Measurements from ENCODE around the gene GPC6.

The GPC6 gene

GRCh38 chr13:94362411-94362909 is 1135.9 kb downstream of the GPC6 start:
- DNase-seq (ENCODE audit: low spot score), result peak; percentile 75

DNA sequence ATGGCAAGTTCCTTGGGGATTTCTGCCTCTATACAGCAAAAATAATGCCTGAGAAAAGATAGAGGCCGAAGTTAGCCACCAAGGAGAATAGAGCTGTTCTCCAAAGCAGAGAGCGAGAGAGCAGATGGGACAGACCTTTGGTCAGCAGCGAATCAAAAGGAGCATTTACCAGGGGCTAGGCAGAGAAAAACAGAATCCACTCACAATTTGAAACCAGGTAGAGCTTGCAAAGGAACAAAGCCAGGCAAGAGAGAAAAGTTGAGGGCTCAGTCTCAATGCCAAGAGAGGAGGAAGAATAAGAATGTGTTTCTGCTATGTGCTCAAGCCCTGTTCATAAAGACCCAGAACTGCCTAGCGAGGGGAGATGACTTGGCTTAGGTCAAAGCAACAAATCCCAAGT is 1140.1 kb downstream of the GPC6 start:
- no peak for DNase-seq (ENCODE audit: low spot score)

GRCh38 chr13:94369972-94370436 is 1143.4 kb downstream of the GPC6 start:
- no peak for DNase-seq (ENCODE audit: low spot score)

GRCh38 chr13:94371855-94372254 is 1145.2 kb downstream of the GPC6 start:
- DNase-seq (ENCODE audit: low spot score), result no peak

- no peak for DNase-seq (ENCODE audit: low spot score)
These were observed 1155.9 kb downstream of the GPC6 start for GRCh38 chr13:94382517-94382916.

DNA sequence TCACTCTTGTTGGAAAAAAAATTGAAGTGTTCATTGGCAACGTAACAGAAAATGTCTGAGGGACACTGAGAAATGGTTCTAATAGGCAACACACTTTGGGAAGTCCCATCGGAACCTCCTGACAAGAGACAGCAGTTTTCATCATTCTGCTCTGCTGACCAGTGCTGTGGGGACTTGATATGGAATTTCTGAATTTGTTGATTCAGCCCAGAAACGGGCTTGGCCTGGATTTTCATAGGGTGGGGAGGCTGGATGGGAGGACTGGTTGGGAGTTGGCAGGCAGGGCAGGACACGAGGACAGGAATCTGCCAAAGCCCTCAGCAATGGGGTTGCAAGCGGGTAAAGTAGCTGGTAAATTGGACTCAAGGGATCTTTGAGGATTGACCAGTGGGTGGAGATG is 1156.4 kb downstream of the GPC6 start:
- DNase-seq (ENCODE audit: low spot score), result no peak

- no peak for DNase-seq (ENCODE audit: low spot score)
These were observed 1157.8 kb downstream of the GPC6 start for GRCh38 chr13:94384231-94384905.

DNA sequence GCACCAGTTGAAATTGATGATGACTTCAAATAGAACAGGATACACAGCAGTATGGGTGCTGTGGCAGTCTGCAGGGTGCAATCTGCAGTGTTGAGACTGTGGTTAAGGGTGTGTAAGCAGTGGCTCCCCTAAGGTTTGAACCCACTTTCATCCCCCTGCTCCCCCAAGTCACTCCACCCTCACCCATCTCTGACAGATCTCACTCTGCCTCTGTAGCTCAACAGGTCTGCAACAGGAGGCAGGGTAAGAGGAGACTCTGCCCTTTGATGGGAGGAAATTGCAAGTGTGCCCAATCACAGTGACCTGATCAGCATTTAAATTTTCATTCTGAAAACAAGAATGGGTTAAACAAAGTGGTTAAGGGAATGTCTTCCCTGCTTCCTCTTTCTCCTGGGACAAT is 1160.4 kb downstream of the GPC6 start:
- DNase-seq (ENCODE audit: low spot score), result no peak

DNA sequence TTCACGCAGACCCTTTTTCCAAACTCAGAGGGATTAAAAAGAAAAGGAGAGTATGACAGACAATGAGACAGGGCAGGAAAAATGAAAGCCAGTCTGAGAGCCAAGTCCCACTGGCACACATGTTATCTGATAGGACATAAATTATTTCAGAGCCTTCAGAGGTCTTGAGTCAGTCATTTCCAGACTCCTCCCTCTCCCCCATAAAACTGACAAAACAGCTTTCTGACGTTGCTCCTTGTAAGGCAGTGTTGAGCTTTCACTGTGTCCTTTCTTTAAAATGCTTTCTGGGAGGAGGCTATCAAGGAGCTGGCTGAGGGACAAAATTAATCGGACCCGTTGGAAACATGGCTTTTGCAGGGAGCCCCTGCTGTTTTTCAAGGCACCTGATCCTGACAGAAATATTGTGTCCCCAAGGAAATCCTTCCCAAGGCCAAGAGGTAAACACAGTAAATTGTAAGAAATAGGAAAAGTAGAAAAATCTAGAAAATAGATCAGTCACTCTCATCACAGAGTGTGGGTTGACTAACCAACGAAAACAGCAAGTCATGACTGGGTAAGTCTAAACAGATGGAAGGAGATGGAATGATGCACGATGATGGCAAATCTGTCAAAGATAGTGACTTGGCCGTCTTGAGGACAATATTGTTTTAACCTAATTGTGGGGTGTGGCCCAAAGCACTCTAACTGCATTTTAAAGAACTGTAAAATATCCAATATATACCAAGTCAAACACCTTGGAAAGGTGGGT is 1163.2 kb downstream of the GPC6 start:
- no peak for DNase-seq (ENCODE audit: low spot score)

- no peak for DNase-seq (ENCODE audit: low spot score)
These were observed 1164.3 kb downstream of the GPC6 start for GRCh38 chr13:94390881-94391280.

DNA sequence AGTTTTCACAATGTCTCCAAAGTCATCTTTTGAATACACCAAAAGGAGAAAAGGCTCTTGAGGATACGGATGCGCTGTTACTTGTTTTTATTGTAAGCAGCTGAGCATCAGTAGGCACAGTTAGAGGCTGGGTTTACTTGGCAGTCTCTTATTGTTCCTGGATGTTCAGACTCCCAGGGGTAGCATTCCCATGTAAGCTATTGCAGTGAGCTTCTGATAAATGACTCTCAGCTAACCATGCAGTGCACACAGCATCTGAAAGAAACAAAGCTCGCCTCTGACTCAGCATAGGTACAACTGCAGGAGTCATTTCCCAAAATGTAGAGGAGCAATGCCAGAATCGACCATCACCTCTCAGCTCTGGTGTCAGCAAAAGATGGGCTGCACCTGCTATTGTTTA is 1168.1 kb downstream of the GPC6 start:
- DNase-seq (ENCODE audit: low spot score), result no peak

- DNase-seq (ENCODE audit: low spot score), result no peak
These were observed 1169.3 kb downstream of the GPC6 start for GRCh38 chr13:94395860-94396259.

DNA sequence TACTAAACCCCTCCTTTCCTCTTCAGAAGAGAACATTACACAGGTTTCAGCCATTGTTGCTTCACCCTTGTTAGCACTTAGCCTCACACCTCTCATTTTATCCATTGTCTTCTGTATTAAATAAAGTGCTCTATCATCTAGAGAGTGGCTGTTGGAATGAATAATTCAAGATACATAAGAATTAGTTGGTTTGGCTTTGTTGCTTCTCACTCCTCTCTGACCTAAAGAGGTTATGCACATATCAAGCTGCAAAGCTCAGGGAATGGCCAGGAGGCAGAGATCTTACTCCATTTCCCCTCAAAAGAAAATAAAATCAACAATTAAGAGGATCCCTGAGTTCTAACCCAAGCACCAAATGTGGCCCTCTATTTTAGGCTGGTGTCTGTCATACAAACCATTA is 1173.2 kb downstream of the GPC6 start:
- no peak for DNase-seq (ENCODE audit: low spot score)

- DNase-seq (ENCODE audit: low spot score), result no peak
These were observed 1174.3 kb downstream of the GPC6 start for GRCh38 chr13:94400874-94401273.

- DNase-seq (ENCODE audit: low spot score), result no peak
These were observed 1181.9 kb downstream of the GPC6 start for GRCh38 chr13:94408314-94409036.

DNA sequence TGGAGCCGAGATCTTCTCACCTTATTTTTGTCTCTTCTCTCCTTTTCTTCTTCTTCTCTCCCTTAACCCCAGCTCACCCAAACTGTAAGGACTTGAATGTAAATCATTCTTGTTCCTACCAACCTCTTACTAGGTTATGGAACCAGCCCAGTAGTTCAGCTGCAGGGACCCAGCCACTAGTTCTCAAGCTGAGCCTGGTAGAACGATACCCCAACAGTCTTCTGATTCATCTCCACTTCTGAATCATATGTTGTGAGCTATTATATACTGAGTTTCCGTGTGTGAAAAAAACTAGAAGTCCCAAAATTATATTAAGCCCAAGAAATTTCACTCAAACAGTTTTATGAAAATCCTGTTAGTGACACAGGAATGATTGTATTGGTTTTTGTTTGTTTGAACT is 1185.1 kb downstream of the GPC6 start:
- DNase-seq (ENCODE audit: low spot score), result no peak

DNA sequence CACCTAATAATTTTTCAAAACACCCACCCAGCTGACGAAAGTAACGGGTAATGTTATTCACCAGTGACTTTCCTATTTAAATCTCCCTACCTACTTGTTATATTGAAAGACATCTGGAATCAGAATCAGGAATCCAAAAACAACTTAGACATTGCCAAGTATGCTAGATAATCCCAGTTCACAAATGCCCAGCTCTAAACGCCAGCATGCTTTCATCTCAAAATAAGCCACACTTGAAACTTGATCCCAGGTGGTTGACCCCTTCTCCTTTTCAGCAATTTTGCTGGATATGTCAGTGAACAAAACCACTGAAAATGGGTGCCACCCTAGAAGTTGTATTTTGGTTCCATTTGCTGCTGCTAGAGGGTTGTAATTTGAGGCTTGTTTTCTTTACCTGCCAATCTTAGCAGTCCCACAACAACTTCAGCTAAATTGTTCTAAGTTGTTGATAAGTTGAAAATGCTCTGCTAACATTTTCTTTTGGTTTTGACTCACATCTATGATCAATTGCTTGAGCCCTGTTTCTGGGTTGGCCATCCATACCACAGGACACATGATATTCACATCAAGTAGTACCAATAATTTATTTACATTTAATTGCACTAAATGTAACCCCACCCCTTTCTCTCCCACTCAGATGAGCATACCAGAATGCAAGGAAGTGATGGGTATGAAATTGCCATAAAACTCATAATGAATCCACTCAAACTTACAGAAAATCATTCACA is 1186.4 kb downstream of the GPC6 start:
- no peak for DNase-seq (ENCODE audit: low spot score)

DNA sequence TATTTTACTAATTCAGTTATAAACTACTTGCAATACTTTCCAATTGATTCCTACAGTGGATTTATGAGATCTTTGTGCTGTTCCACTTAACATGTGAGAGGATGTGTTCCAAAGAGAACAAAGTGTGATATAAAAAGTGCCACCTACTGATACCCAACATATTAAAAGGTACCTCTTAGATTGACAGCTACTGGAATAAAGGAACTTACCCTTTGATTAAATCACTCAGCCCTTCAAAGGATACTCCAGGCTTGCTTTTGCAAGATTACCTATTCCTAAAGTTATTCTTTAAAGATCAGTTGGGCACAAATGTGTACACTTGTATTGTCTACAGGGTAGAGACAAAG is 1187.0 kb downstream of the GPC6 start:
- no peak for DNase-seq (ENCODE audit: low spot score)

GRCh38 chr13:94414141-94414540 is 1187.5 kb downstream of the GPC6 start:
- DNase-seq (ENCODE audit: low spot score), result no peak

DNA sequence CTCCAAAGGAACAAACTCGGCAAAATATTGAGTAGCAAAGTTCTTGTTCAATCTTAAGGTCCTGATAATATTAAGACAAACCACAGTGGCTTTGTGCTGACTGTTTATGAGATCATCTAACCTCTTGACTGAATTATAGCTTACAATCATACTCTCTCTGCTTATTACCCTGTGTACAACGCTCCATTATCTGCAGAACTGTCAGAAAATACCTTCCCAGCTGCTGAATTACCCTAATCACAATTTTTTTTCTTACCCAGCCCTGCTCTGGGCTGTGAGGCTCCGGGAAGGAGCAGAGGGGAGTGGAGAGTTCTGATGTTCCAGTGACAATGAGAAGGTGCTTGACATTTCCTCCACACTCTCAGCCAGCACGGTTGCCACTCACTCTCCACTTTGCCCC is 1188.1 kb downstream of the GPC6 start:
- DNase-seq (ENCODE audit: low spot score), result no peak

DNA sequence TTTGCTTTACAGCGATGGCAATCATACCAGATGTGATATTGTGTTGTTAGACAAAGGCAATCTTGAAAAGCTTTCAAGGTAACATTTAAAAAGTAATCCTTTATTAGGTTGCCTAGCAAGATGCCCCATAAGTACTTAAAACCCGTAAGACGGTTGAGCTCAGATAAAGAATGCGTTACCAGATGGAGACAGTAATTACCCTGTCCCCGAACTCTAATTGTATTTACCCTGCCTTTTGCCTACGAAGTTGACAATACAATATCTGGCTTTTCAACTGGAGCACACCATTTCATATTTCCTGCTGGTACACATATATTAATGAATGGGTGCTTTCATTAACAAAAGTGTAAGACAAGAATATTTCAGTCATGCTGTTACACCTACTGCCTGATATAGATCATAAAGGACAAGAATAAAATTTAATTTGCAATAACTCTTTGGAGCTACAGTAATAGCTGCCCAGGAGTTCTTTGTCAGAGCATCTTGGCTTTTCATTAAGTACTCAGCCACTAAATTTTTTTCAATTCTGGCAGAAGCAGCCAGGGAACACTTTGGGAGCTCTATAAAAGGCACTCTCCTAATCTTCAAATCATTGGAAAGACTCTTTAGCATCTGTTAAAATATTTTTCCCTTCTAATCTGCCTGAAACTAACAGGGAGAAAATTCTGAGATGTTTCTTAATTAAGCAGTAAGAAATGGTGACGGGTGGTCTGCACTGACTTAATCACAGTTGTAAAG is 1189.1 kb downstream of the GPC6 start:
- no peak for DNase-seq (ENCODE audit: low spot score)
